Fibroblast of lung (primary cell): ENCODE data around the gene FGF2. TPM values are rescaled to one million over a fixed set of nuclear protein-coding genes. Genes with fewer than 3 reads are reported as not detected.

Experiments used
- DNase-seq, 2 donors: peaks; one replicate each; pipeline versions ENCODE4 v3.0.0 to v3.0.0-alpha.2; 2010; ENCODE audit warnings: low read depth in 2 of 2
- H2AFZ ChIP-seq: 2 replicates; pipeline ENCODE4 v1.5.1; 2012; ENCODE audit warnings: low read length, control low read depth, inconsistent platforms
- H3K27ac ChIP-seq: 2 replicates; pipeline ENCODE4 v1.5.1; 2011; ENCODE audit warnings: low read length, control low read depth; ENCODE audit not compliant: insufficient read depth
- H3K27me3 ChIP-seq: 2 replicates; pipeline ENCODE4 v1.5.1; 2011; ENCODE audit warnings: mild to moderate bottlenecking, low read length; ENCODE audit not compliant: control insufficient read depth, insufficient read depth
- H3K36me3 ChIP-seq: 2 replicates; pipeline ENCODE4 v1.5.1; 2011; ENCODE audit warnings: low read length; ENCODE audit not compliant: control insufficient read depth, insufficient read depth
- H3K4me1 ChIP-seq: 2 replicates; pipeline ENCODE4 v1.5.1; 2011; ENCODE audit warnings: low read length; ENCODE audit not compliant: control insufficient read depth, insufficient read depth; ENCODE audit errors: extremely low read depth
- H3K4me2 ChIP-seq: 2 replicates; pipeline ENCODE4 v1.5.1; 2011; ENCODE audit warnings: low read length, control low read depth; ENCODE audit not compliant: insufficient read depth; ENCODE audit errors: extremely low read depth
- H3K4me3 ChIP-seq, 4 experiments: fragments of 200-600 bp in 1 of 4; sonication (generic) in 1 of 4; replicated peaks in 1 of 4; 2 replicates each; pipeline ENCODE4 v1.5.1; 2011 to 2016; ENCODE audit warnings: low read length in 4 of 4, low read depth in 3 of 4, mild to moderate bottlenecking in 3 of 4, control low read depth in 2 of 4, inconsistent platforms in 1 of 4, mixed read lengths in 1 of 4; ENCODE audit not compliant: insufficient read depth in 1 of 4; ENCODE audit errors: control extremely low read depth in 1 of 4
- H3K79me2 ChIP-seq: 2 replicates; pipeline ENCODE4 v1.5.1; 2012; ENCODE audit warnings: mild to moderate bottlenecking, low read length, inconsistent platforms; ENCODE audit not compliant: control insufficient read depth, insufficient read depth
- H3K9ac ChIP-seq: 2 replicates; pipeline ENCODE4 v1.5.1; 2011; ENCODE audit warnings: mild to moderate bottlenecking, low read length, control low read depth; ENCODE audit not compliant: insufficient read depth
- H3K9me3 ChIP-seq: 2 replicates; pipeline ENCODE4 v1.5.1; 2012; ENCODE audit warnings: low read depth, low read length; ENCODE audit not compliant: control insufficient read depth, insufficient read depth
- H4K20me1 ChIP-seq: 2 replicates; pipeline ENCODE4 v1.5.1; 2011; ENCODE audit warnings: low read length; ENCODE audit not compliant: control insufficient read depth, insufficient read depth; ENCODE audit errors: extremely low read depth
- CTCF ChIP-seq, 2 donors: IDR thresholded peaks in 1 of 2; conservative IDR thresholded peaks in 1 of 2; 1 replicate in 1 of 2; 2 replicates in 1 of 2; pipeline ENCODE4 v1.5.1; 2011 to 2012; ENCODE audit warnings: low read length in 2 of 2, control low read depth in 1 of 2, inconsistent platforms in 1 of 2, low read depth in 1 of 2, mild to moderate bottlenecking in 1 of 2
- EZH2 ChIP-seq: IDR thresholded peaks from 2 replicates; pipeline ENCODE4 v1.5.1; 2012; ENCODE audit warnings: low read length, control low read depth, mild to moderate bottlenecking; ENCODE audit errors: missing control alignments
- polyA plus RNA-seq, 2 donors: library from polyadenylated mRNA; depleted of rRNA in 1 of 2; stranded (reverse) in 1 of 2; unstranded in 1 of 2; fragments of >200 nt; gene quantifications; 2 replicates each; pipeline ENCODE4 v1.2.1, GENCODE V29; 2011 to 2012; ENCODE audit warnings: missing spikeins in 1 of 2
- total RNA-seq: library from RNA; depleted of rRNA; stranded (reverse); fragments of >200 nt; gene quantifications from 2 replicates; pipeline ENCODE4 v1.2.1, GENCODE V29; 2014

Gene FGF2
- total and polyA plus RNA-seq, 2 donors (not counting 1 experiment from before 2014, with no cell fraction given), result 38.5 to 98.3 TPM

- DNase-seq, result peak in 1 of 2 donors; percentile 39
- Histone ChIP-seq H3K9ac (no peak overlapping the region), H3K27me3 (no peaks in the 10 kb centered on the region), H3K4me3 (no peak overlapping the region), H3K4me1 (peaks cover 3% of the 10 kb centered on the region), H4K20me1 (no peaks in the 10 kb centered on the region), H2AFZ (no peak overlapping the region), H3K4me2 (no peak overlapping the region), H3K79me2 (peaks cover 12% of the 10 kb centered on the region), H3K9me3 (no peaks in the 10 kb centered on the region), H3K27ac (no peak overlapping the region), H3K36me3 (peaks cover 3% of the 10 kb centered on the region)
- no peak for TF ChIP-seq EZH2
- TF ChIP-seq CTCF (conservative IDR thresholded peaks at IDR 0.05 in 1 of 2, IDR thresholded peaks at IDR 0.05 in 1 of 2; ENCODE audit: low read depth in 1 of 2, low read length in 2 of 2), result peak in 1 of 2 donors; percentile 11
Observed at GRCh38 chr4:122894827-122895226, 68.2 kb downstream of the FGF2 start.

- H2AFZ ChIP-seq, result no peak overlapping the region
- H3K4me1 ChIP-seq, result peaks cover 3% of the 10 kb centered on the region
- DNase-seq, result peak; percentile 28 to 43
- TF ChIP-seq EZH2 (no peak), CTCF (conservative IDR thresholded peaks at IDR 0.05 in 1 of 2, IDR thresholded peaks at IDR 0.05 in 1 of 2; ENCODE audit: low read depth in 1 of 2, low read length in 2 of 2) (no peak)
- H3K36me3 ChIP-seq, result peaks cover 3% of the 10 kb centered on the region
- no peak overlapping the region for H3K4me3 ChIP-seq
- H3K9me3 ChIP-seq, result no peaks in the 10 kb centered on the region
- peaks cover 8% of the 10 kb centered on the region for H3K79me2 ChIP-seq
- no peaks in the 10 kb centered on the region for H4K20me1 ChIP-seq
- no peak overlapping the region for H3K4me2 ChIP-seq
- H3K27ac ChIP-seq, result no peak overlapping the region
- no peak overlapping the region for H3K9ac ChIP-seq
- no peaks in the 10 kb centered on the region for H3K27me3 ChIP-seq
Observed at GRCh38 chr4:122895336-122895995, 68.8 kb downstream of the FGF2 start.

GRCh38 chr4:122896270-122896669, 69.6 kb downstream of the FGF2 start:
- Histone ChIP-seq H2AFZ (no peak overlapping the region), H4K20me1 (no peaks in the 10 kb centered on the region), H3K9me3 (no peaks in the 10 kb centered on the region), H3K4me3 (no peak overlapping the region), H3K79me2 (peaks cover 8% of the 10 kb centered on the region), H3K36me3 (peaks cover 3% of the 10 kb centered on the region), H3K27me3 (no peaks in the 10 kb centered on the region), H3K9ac (no peak overlapping the region), H3K27ac (no peak overlapping the region), H3K4me1 (peaks cover 3% of the 10 kb centered on the region), H3K4me2 (no peak overlapping the region)
- no peak for DNase-seq
- no peak for TF ChIP-seq CTCF (conservative IDR thresholded peaks at IDR 0.05 in 1 of 2, IDR thresholded peaks at IDR 0.05 in 1 of 2; ENCODE audit: low read depth in 1 of 2, low read length in 2 of 2)
- TF ChIP-seq EZH2, result no peak
